ENCODE data around the gene BEST4. TPM values are rescaled to one million over a fixed set of nuclear protein-coding genes. Genes with fewer than 3 reads are reported as not detected.

The BEST4 gene
- total and polyA plus RNA-seq, 2 of the 13 experiments (the other 11 are each of a cell fraction or from before 2014, with no cell fraction given): 0.77 to 1.4 TPM

- TF ChIP-seq ZNF326 (CRISPR knock-in tag; IDR thresholded peaks at IDR 0.05; ENCODE audit: borderline replicate concordance): no peak
- TF ChIP-seq DPF2 (CRISPR knock-in tag; IDR thresholded peaks at IDR 0.05; ENCODE audit: borderline replicate concordance, low read depth): 0 out of 2 replicates have a peak, but pooled peaks have one; percentile 12
- TF ChIP-seq ZSCAN9 (CRISPR knock-in tag; IDR thresholded peaks at IDR 0.05; ENCODE audit: borderline replicate concordance): no peak
- no peak for TF ChIP-seq TOPORS (CRISPR knock-in tag; IDR thresholded peaks at IDR 0.05)
- no peak for TF ChIP-seq ZNF180 (CRISPR knock-in tag; IDR thresholded peaks at IDR 0.05; ENCODE audit: borderline replicate concordance, low read depth)
- TF ChIP-seq KMT2A (CRISPR knock-in tag; IDR thresholded peaks at IDR 0.05): 0 out of 2 replicates have a peak, but pooled peaks have one; percentile 41
- TF ChIP-seq FOXA3 (CRISPR knock-in tag; IDR thresholded peaks at IDR 0.05): peak; percentile 5; the same call in 1 of the 2 replicates
- 0 out of 2 replicates have a peak, but pooled peaks have one; percentile 16 for TF ChIP-seq KAT8 (CRISPR knock-in tag; IDR thresholded peaks at IDR 0.05)
- TF ChIP-seq ZBTB34 (CRISPR knock-in tag; IDR thresholded peaks at IDR 0.05): no peak
- no peak; the same call in 1 of the 2 replicates for TF ChIP-seq MIXL1 (CRISPR knock-in tag; IDR thresholded peaks at IDR 0.05)
- no peak for TF ChIP-seq NFIC (IDR thresholded peaks at IDR 0.05; ENCODE audit: low read length)
- TF ChIP-seq TRIM22 (IDR thresholded peaks at IDR 0.05): no peak
- TF ChIP-seq ZNF580 (CRISPR knock-in tag; IDR thresholded peaks at IDR 0.05; ENCODE audit: borderline replicate concordance, low read depth): no peak
- peak; percentile 65; the same call in 1 of the 2 replicates for TF ChIP-seq ZFP36L1 (CRISPR knock-in tag; IDR thresholded peaks at IDR 0.05)
- peak; percentile 78; the same call in 1 of the 2 replicates for TF ChIP-seq HIVEP1 (CRISPR knock-in tag; IDR thresholded peaks at IDR 0.05)
- peak; percentile 66; the same call in 1 of the 2 replicates for TF ChIP-seq HMG20B (CRISPR knock-in tag; conservative IDR thresholded peaks at IDR 0.05)
- peak; percentile 76; the same call in 1 of the 2 replicates for TF ChIP-seq ZNF691 (CRISPR knock-in tag; IDR thresholded peaks at IDR 0.05; ENCODE audit: borderline replicate concordance, low read depth)
- TF ChIP-seq BRD4 (CRISPR knock-in tag; IDR thresholded peaks at IDR 0.05): no peak
- TF ChIP-seq KMT2B (CRISPR knock-in tag; IDR thresholded peaks at IDR 0.05): no peak
- TF ChIP-seq ZBTB3 (CRISPR knock-in tag; IDR thresholded peaks at IDR 0.05; ENCODE audit: borderline replicate concordance, low read depth): no peak
- 0 out of 2 replicates have a peak, but pooled peaks have one; percentile 23 for TF ChIP-seq ZBTB43 (CRISPR knock-in tag; conservative IDR thresholded peaks at IDR 0.05)
- TF ChIP-seq ESRRA (CRISPR knock-in tag; IDR thresholded peaks at IDR 0.05; ENCODE audit: low read depth): no peak
- TF ChIP-seq ZSCAN21 (CRISPR knock-in tag; IDR thresholded peaks at IDR 0.05; ENCODE audit: borderline replicate concordance): 0 out of 2 replicates have a peak, but pooled peaks have one; percentile 49
- no peak for TF ChIP-seq ZNF761 (CRISPR knock-in tag; conservative IDR thresholded peaks at IDR 0.05)
- TF ChIP-seq ZNF260 (CRISPR knock-in tag; IDR thresholded peaks at IDR 0.05; ENCODE audit: borderline replicate concordance, low read depth): no peak
Measured at GRCh38 chr1:44808063-44808937, 20.3 kb upstream of the BEST4 start, which contains the start of gene BTBD19 (continued).

Measured in HepG2 (cell line).